ENCODE measurements around the gene WDR86. TPM values are rescaled to one million over a fixed set of nuclear protein-coding genes. Genes with fewer than 3 reads are reported as not detected.

Gene WDR86
- total RNA-seq, 1 donor from 2014 or later, result 57.0 TPM

DNA sequence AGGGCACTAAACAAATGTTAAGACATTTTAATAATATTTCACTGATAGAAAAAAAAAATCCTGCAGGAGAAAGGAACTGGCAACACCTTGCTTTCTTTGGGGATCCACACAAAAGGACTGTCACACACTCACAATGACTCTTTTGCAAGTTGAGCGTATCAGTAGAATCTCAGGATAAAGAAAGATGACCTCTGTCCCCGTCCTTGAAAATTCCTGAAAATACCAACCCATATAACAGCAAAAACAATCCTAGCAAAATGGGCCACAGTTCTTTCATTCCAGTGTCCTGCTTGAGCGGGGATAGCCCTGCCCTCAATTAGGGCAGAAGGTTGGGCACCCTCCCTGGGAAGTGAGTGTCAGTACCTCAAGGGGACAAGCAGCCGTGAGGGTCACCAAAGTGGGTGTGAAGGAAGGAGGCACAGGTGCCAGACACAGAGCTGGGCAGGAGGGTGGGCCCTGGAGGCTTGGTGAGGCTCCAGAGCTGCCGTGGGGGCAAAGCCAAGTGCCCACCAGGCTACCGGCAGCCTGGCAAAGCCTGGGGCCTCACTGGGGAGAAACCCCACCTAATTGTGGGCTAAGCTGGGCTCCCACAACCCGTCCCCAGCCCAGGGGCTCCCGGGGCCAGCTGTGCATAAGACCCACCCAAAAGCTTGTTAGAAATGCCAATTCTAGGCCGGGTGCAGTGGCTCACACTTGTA is 2.8 kb downstream of the WDR86 start:
- H3K9me3 Mint-ChIP-seq (ENCODE audit: unreplicated experiment), result no peaks in the 10 kb centered on the region
- no peak overlapping the region for H3K27ac Mint-ChIP-seq (ENCODE audit: unreplicated experiment)
- H3K4me1 Mint-ChIP-seq (ENCODE audit: unreplicated experiment), result peaks cover 36% of the 10 kb centered on the region
- peaks cover 7% of the 10 kb centered on the region for H3K36me3 Mint-ChIP-seq (ENCODE audit: low read depth, unreplicated experiment)
- peaks cover 20% of the 10 kb centered on the region for H3K27me3 Mint-ChIP-seq (ENCODE audit: unreplicated experiment)
- no peak for TF ChIP-seq CTCF (IDR thresholded peaks at IDR 0.05; ENCODE audit: unreplicated experiment)
- peak overlapping the region; percentile 51 for H3K4me3 Mint-ChIP-seq (ENCODE audit: unreplicated experiment)
- DNase-seq (ENCODE audit: low spot score), result no peak

GRCh38 chr7:151406051-151406875 is 3.6 kb downstream of the WDR86 start:
- no peak overlapping the region for H3K4me3 Mint-ChIP-seq (ENCODE audit: unreplicated experiment)
- H3K9me3 Mint-ChIP-seq (ENCODE audit: unreplicated experiment), result no peaks in the 10 kb centered on the region
- peaks cover 14% of the 10 kb centered on the region for H3K27me3 Mint-ChIP-seq (ENCODE audit: unreplicated experiment)
- no peak for TF ChIP-seq CTCF (IDR thresholded peaks at IDR 0.05; ENCODE audit: unreplicated experiment)
- H3K36me3 Mint-ChIP-seq (ENCODE audit: low read depth, unreplicated experiment), result peaks cover 10% of the 10 kb centered on the region
- no peak for DNase-seq (ENCODE audit: low spot score)
- H3K4me1 Mint-ChIP-seq (ENCODE audit: unreplicated experiment), result peaks cover 40% of the 10 kb centered on the region
- no peak overlapping the region for H3K27ac Mint-ChIP-seq (ENCODE audit: unreplicated experiment)

DNA sequence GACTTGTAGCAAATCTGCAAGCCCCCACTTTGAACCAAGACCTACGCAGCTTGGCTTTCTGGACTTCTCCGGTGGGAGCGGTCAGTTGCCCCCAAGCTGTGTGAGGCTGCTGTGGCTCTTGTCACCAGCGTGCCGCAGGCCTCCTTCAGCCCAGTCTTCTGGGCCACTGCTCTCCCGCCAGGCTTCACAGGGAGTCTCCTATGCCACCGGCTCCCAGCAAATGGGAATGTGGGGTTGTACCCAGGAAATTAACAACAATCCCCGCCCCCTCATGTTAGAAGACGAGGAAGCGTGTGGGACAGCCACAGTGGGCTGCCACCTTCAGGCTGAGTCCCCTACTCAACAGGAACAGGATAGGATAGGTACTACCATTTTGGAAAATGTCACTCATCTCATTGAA is 4.2 kb downstream of the WDR86 start:
- Mint-ChIP-seq H3K27me3 (ENCODE audit: unreplicated experiment) (peaks cover 14% of the 10 kb centered on the region), H3K4me1 (ENCODE audit: unreplicated experiment) (peaks cover 40% of the 10 kb centered on the region), H3K4me3 (ENCODE audit: unreplicated experiment) (no peak overlapping the region), H3K27ac (ENCODE audit: unreplicated experiment) (no peak overlapping the region), H3K36me3 (ENCODE audit: low read depth, unreplicated experiment) (peaks cover 14% of the 10 kb centered on the region), H3K9me3 (ENCODE audit: unreplicated experiment) (no peaks in the 10 kb centered on the region)
- TF ChIP-seq CTCF (IDR thresholded peaks at IDR 0.05; ENCODE audit: unreplicated experiment), result no peak
- DNase-seq (ENCODE audit: low spot score), result no peak

DNA sequence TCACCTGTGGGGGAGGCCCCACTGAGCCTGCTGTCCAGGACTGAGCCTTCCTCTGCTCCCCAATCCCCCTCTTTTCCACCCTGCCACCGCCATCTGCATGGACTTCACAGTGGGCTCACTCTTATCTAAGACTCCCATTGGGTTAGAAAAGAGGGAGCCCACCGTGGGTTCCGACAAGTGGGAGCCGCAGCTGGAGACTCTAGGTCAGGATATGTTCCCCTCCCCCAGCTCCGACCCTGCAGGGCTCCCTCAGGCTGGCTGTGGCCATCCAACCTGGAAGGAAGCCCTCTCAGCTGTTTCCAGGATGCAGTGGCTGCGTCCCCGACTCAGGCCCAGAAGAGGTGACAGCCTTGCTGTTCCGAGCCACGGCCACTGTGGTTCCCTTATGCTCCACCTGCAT is 4.8 kb downstream of the WDR86 start:
- H3K4me3 Mint-ChIP-seq (ENCODE audit: unreplicated experiment), result no peak overlapping the region
- H3K27me3 Mint-ChIP-seq (ENCODE audit: unreplicated experiment), result peaks cover 15% of the 10 kb centered on the region
- DNase-seq (ENCODE audit: low spot score), result no peak
- H3K9me3 Mint-ChIP-seq (ENCODE audit: unreplicated experiment), result no peaks in the 10 kb centered on the region
- H3K4me1 Mint-ChIP-seq (ENCODE audit: unreplicated experiment), result peaks cover 40% of the 10 kb centered on the region
- no peak overlapping the region for H3K27ac Mint-ChIP-seq (ENCODE audit: unreplicated experiment)
- H3K36me3 Mint-ChIP-seq (ENCODE audit: low read depth, unreplicated experiment), result peaks cover 14% of the 10 kb centered on the region
- no peak for TF ChIP-seq CTCF (IDR thresholded peaks at IDR 0.05; ENCODE audit: unreplicated experiment)

Measured in endothelial cell (in vitro differentiated cells).